Measurements from ENCODE around the gene TUBA3D. TPM values are rescaled to one million over a fixed set of nuclear protein-coding genes. Genes with fewer than 3 reads are reported as not detected.
"Not testable (repeated sequence)": the region's sequence is repeated elsewhere in the genome, so short reads cannot be mapped to it uniquely, and the experiment has no call there.

TUBA3D gene
- total RNA-seq, 1 experiment from 2014 or later: not detected

GRCh38 chr2:131516011-131516410 is 40.1 kb downstream of the TUBA3D start:
- BruUV-seq (replicated peaks): no TSS peak
- TF ChIP-seq, protein P1, sequence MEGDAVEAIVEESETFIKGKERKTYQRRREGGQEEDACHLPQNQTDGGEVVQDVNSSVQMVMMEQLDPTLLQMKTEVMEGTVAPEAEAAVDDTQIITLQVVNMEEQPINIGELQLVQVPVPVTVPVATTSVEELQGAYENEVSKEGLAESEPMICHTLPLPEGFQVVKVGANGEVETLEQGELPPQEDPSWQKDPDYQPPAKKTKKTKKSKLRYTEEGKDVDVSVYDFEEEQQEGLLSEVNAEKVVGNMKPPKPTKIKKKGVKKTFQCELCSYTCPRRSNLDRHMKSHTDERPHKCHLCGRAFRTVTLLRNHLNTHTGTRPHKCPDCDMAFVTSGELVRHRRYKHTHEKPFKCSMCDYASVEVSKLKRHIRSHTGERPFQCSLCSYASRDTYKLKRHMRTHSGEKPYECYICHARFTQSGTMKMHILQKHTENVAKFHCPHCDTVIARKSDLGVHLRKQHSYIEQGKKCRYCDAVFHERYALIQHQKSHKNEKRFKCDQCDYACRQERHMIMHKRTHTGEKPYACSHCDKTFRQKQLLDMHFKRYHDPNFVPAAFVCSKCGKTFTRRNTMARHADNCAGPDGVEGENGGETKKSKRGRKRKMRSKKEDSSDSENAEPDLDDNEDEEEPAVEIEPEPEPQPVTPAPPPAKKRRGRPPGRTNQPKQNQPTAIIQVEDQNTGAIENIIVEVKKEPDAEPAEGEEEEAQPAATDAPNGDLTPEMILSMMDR (IDR thresholded peaks at IDR 0.05; ENCODE audit: unreplicated experiment): no peak
- Mint-ChIP-seq H3K27ac (ENCODE audit: low read depth, unreplicated experiment) (no peak overlapping the region), H3K9me3 (ENCODE audit: unreplicated experiment) (no peaks in the 10 kb centered on the region), H3K36me3 (ENCODE audit: insufficient read depth, unreplicated experiment) (peaks cover 23% of the 10 kb centered on the region), H3K4me3 (ENCODE audit: unreplicated experiment) (no peak overlapping the region), H3K27me3 (ENCODE audit: insufficient read depth, unreplicated experiment) (no peaks in the 10 kb centered on the region), H3K4me1 (ENCODE audit: insufficient read depth, unreplicated experiment) (no peaks in the 10 kb centered on the region)
- DNase-seq (ENCODE audit: unreplicated experiment): no peak
- ChIA-PET POLR2A (interaction anchor here (0.7 kb wide), 1 partner anchor 23 kb away, joined by 3 read pairs; no protein-coding TSS in a partner anchor), CTCF (no interaction called here)
- intact Hi-C loops (cut with micrococcal nuclease): no loop called here

GRCh38 chr2:131516621-131517020 is 40.7 kb downstream of the TUBA3D start:
- intact Hi-C loops (cut with micrococcal nuclease); H3K9me3 Mint-ChIP-seq (ENCODE audit: unreplicated experiment); BruUV-seq (replicated peaks); H3K4me3 Mint-ChIP-seq (ENCODE audit: unreplicated experiment); H3K27me3 Mint-ChIP-seq (ENCODE audit: insufficient read depth, unreplicated experiment); H3K4me1 Mint-ChIP-seq (ENCODE audit: insufficient read depth, unreplicated experiment); CTCF ChIA-PET; DNase-seq (ENCODE audit: unreplicated experiment): not testable (repeated sequence)
- POLR2A ChIA-PET: interaction anchor here (0.7 kb wide), 1 partner anchor 24 kb away, joined by 3 read pairs; no protein-coding TSS in a partner anchor
- peaks cover 23% of the 10 kb centered on the region for H3K36me3 Mint-ChIP-seq (ENCODE audit: insufficient read depth, unreplicated experiment)
- peak overlapping the region; percentile 51 for H3K27ac Mint-ChIP-seq (ENCODE audit: low read depth, unreplicated experiment)

- intact Hi-C loops (cut with micrococcal nuclease): no loop called here
- POLR2A ChIA-PET: no interaction called here
These were observed 41.4 kb downstream of the TUBA3D start for GRCh38 chr2:131517106-131517831.

DNA sequence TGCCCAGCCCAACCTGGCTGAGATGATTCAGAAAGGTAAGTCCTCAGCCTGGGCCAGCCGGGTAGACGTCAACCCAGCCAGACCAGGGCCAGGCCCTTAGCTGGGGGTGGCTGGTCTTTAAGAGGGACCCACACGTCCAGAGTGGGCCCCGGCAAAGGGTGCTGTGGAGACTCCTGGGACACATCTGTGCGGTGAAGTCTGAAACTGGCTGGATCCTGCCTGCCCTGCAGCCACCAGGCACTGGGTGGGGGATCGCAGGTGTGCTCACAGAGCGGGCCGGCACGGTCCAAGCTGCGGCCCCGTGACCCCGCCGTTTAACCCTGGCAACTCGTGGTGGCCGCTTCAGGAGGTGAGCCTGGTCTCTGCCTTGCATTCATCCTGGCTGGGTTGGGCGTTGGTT is 41.9 kb downstream of the TUBA3D start:
- H3K9me3 Mint-ChIP-seq (ENCODE audit: unreplicated experiment); DNase-seq (ENCODE audit: unreplicated experiment); H3K27ac Mint-ChIP-seq (ENCODE audit: low read depth, unreplicated experiment); H3K27me3 Mint-ChIP-seq (ENCODE audit: insufficient read depth, unreplicated experiment); CTCF ChIA-PET; POLR2A ChIA-PET; H3K4me1 Mint-ChIP-seq (ENCODE audit: insufficient read depth, unreplicated experiment); BruUV-seq (replicated peaks); intact Hi-C loops (cut with micrococcal nuclease); H3K4me3 Mint-ChIP-seq (ENCODE audit: unreplicated experiment): not testable (repeated sequence)
- peaks cover 30% of the 10 kb centered on the region for H3K36me3 Mint-ChIP-seq (ENCODE audit: insufficient read depth, unreplicated experiment)

More at GRCh38 chr2:131517106-131517831, 41.4 kb downstream of the TUBA3D start:
- no peaks in the 10 kb centered on the region for H3K4me1 Mint-ChIP-seq (ENCODE audit: insufficient read depth, unreplicated experiment)
- H3K27ac Mint-ChIP-seq (ENCODE audit: low read depth, unreplicated experiment): peak overlapping the region; percentile 51
- DNase-seq (ENCODE audit: unreplicated experiment): no peak
- BruUV-seq (replicated peaks): no TSS peak
- peaks cover 25% of the 10 kb centered on the region for H3K36me3 Mint-ChIP-seq (ENCODE audit: insufficient read depth, unreplicated experiment)
- H3K9me3 Mint-ChIP-seq (ENCODE audit: unreplicated experiment): no peaks in the 10 kb centered on the region
- CTCF ChIA-PET: no interaction called here
- H3K27me3 Mint-ChIP-seq (ENCODE audit: insufficient read depth, unreplicated experiment): no peaks in the 10 kb centered on the region
- TF ChIP-seq, protein P1 (IDR thresholded peaks at IDR 0.05; ENCODE audit: unreplicated experiment): no peak
- H3K4me3 Mint-ChIP-seq (ENCODE audit: unreplicated experiment): no peak overlapping the region

DNA sequence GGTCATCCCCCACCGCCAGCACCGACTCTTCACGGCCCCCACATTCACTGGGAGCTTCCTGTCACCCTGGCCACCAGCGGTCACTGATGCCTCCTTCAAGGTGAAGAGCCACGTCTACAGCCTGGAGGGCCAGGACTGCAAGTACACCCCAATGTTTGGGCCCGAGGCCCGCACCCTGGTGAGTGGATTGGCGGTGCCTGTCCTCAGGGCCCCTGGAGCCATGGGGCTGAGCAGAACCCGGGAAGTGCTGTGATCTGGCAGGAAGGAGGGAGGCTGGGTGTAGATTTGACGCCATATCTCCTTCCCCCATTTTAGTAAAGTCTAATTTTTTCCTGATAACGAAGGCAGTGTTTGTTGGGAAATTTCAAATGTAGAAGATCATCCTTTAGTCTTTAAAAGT is 42.6 kb downstream of the TUBA3D start:
- H3K4me1 Mint-ChIP-seq (ENCODE audit: insufficient read depth, unreplicated experiment); CTCF ChIA-PET; H3K4me3 Mint-ChIP-seq (ENCODE audit: unreplicated experiment); DNase-seq (ENCODE audit: unreplicated experiment); H3K9me3 Mint-ChIP-seq (ENCODE audit: unreplicated experiment); H3K27ac Mint-ChIP-seq (ENCODE audit: low read depth, unreplicated experiment); BruUV-seq (replicated peaks); H3K27me3 Mint-ChIP-seq (ENCODE audit: insufficient read depth, unreplicated experiment); POLR2A ChIA-PET; intact Hi-C loops (cut with micrococcal nuclease): not testable (repeated sequence)
- H3K36me3 Mint-ChIP-seq (ENCODE audit: insufficient read depth, unreplicated experiment): peaks cover 25% of the 10 kb centered on the region
